ENCODE measurements around the gene MVB12B. TPM values are rescaled to one million over a fixed set of nuclear protein-coding genes. Genes with fewer than 3 reads are reported as not detected.

MVB12B gene
- total RNA-seq, 1 donor from 2014 or later, result 0.26 TPM

DNA sequence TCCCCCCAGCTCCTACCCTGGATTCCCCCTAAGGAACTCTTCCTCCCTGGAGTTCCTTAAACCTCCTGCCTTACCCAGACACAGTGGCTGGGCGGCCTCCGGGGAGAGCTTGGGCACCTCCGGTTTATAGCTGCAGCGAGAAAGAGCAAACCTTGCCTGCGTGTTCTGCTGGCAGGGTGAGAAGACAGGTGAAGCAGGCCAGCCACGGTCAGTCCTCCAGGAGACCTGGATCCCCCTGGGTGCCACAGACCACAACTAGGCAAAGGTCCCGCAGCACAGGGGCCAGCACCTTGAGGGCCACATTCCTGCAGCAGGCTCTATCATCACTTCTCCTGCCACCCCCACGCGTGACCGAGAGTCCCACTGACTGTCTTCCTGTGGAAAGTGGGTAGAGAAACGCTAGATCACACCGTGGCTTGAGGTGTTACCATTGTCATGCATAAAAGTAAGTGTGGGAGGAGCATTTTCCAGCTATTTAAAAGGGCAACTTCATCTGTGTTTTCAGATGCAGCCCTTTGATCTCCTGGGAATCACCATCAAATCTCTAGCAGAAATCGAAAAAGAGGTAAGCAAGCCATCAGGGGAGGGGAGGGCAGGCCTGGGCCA lies 156.9 kb downstream of the MVB12B start:
- Histone ChIP-seq H3K36me3 (ENCODE audit: control insufficient read depth, insufficient read depth, low read length) (no peaks in the 10 kb centered on the region), H3K27me3 (ENCODE audit: control insufficient read depth, insufficient read depth, low read length) (no peaks in the 10 kb centered on the region), H3K4me3 (ENCODE audit: low read depth, low read length) (no peak overlapping the region)
- DNase-seq (ENCODE audit: low read depth) (no peak), FAIRE-seq (no peak)
- TF ChIP-seq, protein P1, sequence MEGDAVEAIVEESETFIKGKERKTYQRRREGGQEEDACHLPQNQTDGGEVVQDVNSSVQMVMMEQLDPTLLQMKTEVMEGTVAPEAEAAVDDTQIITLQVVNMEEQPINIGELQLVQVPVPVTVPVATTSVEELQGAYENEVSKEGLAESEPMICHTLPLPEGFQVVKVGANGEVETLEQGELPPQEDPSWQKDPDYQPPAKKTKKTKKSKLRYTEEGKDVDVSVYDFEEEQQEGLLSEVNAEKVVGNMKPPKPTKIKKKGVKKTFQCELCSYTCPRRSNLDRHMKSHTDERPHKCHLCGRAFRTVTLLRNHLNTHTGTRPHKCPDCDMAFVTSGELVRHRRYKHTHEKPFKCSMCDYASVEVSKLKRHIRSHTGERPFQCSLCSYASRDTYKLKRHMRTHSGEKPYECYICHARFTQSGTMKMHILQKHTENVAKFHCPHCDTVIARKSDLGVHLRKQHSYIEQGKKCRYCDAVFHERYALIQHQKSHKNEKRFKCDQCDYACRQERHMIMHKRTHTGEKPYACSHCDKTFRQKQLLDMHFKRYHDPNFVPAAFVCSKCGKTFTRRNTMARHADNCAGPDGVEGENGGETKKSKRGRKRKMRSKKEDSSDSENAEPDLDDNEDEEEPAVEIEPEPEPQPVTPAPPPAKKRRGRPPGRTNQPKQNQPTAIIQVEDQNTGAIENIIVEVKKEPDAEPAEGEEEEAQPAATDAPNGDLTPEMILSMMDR (IDR thresholded peaks at IDR 0.05; ENCODE audit: insufficient read depth, low read length, severe bottlenecking), result no peak

DNA sequence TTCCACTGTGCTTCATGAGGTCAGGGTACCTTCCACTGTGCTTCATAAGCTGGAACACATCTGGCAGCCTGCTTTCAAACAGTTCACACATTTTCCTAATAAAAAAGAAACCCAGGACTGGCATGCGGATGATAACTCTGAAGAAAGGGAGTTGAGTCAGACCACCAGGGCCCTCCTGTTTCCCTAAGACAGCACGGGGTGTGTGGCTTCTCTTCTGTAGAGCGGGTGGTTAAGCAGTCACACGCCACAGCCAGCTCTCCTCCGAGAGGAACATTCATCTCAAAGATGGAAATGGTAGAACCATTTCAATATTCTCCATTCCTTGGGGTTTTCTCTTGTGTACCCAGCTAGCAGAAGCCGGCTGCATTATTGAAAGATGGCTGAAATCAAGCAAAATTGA lies 159.0 kb downstream of the MVB12B start:
- FAIRE-seq (no peak), DNase-seq (ENCODE audit: low read depth) (no peak)
- TF ChIP-seq, protein P1 (IDR thresholded peaks at IDR 0.05; ENCODE audit: insufficient read depth, low read length, severe bottlenecking), result no peak
- Histone ChIP-seq H3K27me3 (ENCODE audit: control insufficient read depth, insufficient read depth, low read length) (no peaks in the 10 kb centered on the region), H3K4me3 (ENCODE audit: low read depth, low read length) (no peak overlapping the region), H3K36me3 (ENCODE audit: control insufficient read depth, insufficient read depth, low read length) (no peaks in the 10 kb centered on the region)

DNA sequence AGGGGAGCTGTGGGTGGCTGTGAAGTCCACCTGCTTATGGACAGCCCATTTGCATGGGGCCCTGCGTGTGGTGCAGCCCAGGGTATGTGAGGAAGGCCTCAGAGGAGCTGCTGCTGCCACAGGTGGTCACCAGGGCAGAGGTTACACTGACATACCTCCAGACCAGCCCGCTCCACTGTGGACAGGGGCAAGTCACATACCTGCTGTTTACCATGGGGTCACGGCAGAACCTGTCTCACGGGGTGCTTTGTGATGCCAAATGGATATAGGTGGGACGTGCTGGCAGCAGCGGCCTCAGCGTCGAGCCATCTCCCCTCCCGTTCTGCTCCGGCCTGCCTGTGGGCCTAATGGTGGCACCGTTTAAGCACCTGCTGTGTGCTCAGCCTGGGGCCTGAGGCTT lies 159.6 kb downstream of the MVB12B start:
- H3K36me3 ChIP-seq (ENCODE audit: control insufficient read depth, insufficient read depth, low read length), result no peaks in the 10 kb centered on the region
- DNase-seq (ENCODE audit: low read depth) (no peak), FAIRE-seq (no peak)
- H3K27me3 ChIP-seq (ENCODE audit: control insufficient read depth, insufficient read depth, low read length), result peaks cover 3% of the 10 kb centered on the region
- H3K4me3 ChIP-seq (ENCODE audit: low read depth, low read length), result no peak overlapping the region
- TF ChIP-seq, protein P1 (IDR thresholded peaks at IDR 0.05; ENCODE audit: insufficient read depth, low read length, severe bottlenecking), result no peak

DNA sequence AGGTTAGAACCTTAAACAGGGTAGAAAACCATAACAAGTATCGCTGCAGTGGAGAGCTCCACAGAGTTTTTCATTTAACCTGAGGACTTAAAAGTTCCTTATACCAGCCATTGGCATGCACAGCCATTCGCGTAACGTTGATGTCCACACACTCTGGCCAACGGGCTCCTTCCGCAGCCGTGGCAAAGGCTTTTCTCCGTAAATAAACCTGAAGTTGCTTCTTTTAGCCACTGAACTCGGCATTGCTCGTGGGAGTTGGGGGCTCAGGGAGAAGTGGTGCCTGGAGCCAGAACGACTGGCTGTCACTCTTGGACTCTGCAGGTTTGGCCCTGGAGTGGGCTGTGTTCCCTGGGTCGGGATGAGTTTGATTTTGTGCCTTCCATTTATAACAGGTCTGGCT lies 161.2 kb downstream of the MVB12B start:
- TF ChIP-seq, protein P1 (IDR thresholded peaks at IDR 0.05; ENCODE audit: insufficient read depth, low read length, severe bottlenecking), result no peak
- no peak for FAIRE-seq
- DNase-seq (ENCODE audit: low read depth), result no peak
- Histone ChIP-seq H3K27me3 (ENCODE audit: control insufficient read depth, insufficient read depth, low read length) (peaks cover 3% of the 10 kb centered on the region), H3K4me3 (ENCODE audit: low read depth, low read length) (no peak overlapping the region), H3K36me3 (ENCODE audit: control insufficient read depth, insufficient read depth, low read length) (no peaks in the 10 kb centered on the region)

DNA sequence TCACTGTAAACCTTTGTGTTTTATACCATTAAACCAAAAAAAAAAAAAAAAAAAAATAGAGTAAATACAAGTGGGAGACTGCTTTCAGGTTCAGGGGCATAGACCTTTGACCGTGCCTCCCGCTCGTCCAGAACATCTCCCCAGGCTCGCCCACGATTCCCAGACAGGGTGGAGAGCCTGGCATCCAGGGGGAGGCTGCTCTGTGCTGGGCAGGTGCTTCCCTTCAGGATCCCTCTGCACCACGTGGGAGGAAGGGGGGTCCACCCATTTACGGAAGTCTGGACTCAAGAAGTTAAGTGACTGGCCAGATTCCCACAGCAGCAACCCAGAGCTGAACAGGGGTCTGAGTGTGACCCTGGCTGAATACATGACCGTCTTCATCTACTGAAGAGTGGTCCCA lies 161.7 kb downstream of the MVB12B start:
- H3K36me3 ChIP-seq (ENCODE audit: control insufficient read depth, insufficient read depth, low read length), result no peaks in the 10 kb centered on the region
- DNase-seq (ENCODE audit: low read depth) (no peak), FAIRE-seq (no peak)
- TF ChIP-seq, protein P1 (IDR thresholded peaks at IDR 0.05; ENCODE audit: insufficient read depth, low read length, severe bottlenecking), result no peak
- H3K27me3 ChIP-seq (ENCODE audit: control insufficient read depth, insufficient read depth, low read length), result peaks cover 3% of the 10 kb centered on the region
- H3K4me3 ChIP-seq (ENCODE audit: low read depth, low read length), result no peak overlapping the region

DNA sequence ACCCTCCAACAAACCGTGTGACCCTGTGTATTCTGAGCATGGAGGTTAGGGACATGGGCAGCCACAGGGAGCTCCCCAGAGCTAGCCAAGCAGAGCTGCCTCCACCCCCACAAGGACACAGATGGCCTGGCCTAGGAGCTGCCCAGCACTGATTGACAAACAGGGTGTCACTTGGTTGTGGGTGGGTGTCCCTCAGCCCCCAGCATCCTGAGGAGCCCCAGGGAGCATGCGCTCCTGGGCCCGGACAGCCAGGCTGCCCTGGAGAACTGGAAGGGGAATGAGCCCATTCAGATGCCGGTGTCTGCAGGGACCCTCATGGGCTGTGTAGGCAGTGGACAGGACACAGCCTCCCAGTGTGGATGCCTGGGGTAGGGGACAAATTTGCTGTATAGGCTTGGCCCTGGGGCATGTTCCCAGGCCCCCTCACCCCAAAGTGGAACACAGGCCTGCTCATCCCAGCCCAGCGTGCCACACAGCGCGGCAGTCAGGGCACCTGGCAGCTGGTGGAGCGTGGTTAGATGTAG lies 162.3 kb downstream of the MVB12B start:
- FAIRE-seq (no peak), DNase-seq (ENCODE audit: low read depth) (no peak)
- Histone ChIP-seq H3K4me3 (ENCODE audit: low read depth, low read length) (no peak overlapping the region), H3K27me3 (ENCODE audit: control insufficient read depth, insufficient read depth, low read length) (peaks cover 3% of the 10 kb centered on the region), H3K36me3 (ENCODE audit: control insufficient read depth, insufficient read depth, low read length) (no peaks in the 10 kb centered on the region)
- TF ChIP-seq, protein P1 (IDR thresholded peaks at IDR 0.05; ENCODE audit: insufficient read depth, low read length, severe bottlenecking), result no peak

Measured in bronchial epithelial cell (primary cell).